SK-N-SH treated with all-trans-retinoic acid at 6 μM for 48 hours (cell line): Measurements from ENCODE around the gene CDC20B.

Experiments
- ATAC-seq: fragments of 200-7000 bp; cut with Tn5 transposase; 3 replicates; pipeline ENCODE4 v1.9.1; 2020; ENCODE audit warnings: mild to moderate bottlenecking, moderate library complexity
- ARNTL ChIP-seq: fragments of 450-650 bp; formaldehyde crosslinking; IDR thresholded peaks from 2 replicates; pipeline ENCODE4 v1.5.0; 2020; ENCODE audit warnings: low read depth, mild to moderate bottlenecking, moderate library complexity, borderline replicate concordance
- BACH2 ChIP-seq: fragments of 250-450 bp; sonication (Bioruptor Pico); IDR thresholded peaks from 2 replicates; pipeline ENCODE4 v1.9.0; 2021; ENCODE audit warnings: mild to moderate bottlenecking, borderline replicate concordance
- CSDC2 ChIP-seq: fragments of 250-450 bp; sonication (Bioruptor Pico); IDR thresholded peaks from 2 replicates; pipeline ENCODE4 v1.5.0; 2020; ENCODE audit warnings: mild to moderate bottlenecking, moderate library complexity
- ESRRG ChIP-seq: fragments of 250-450 bp; sonication (Bioruptor Pico); IDR thresholded peaks from 2 replicates; pipeline ENCODE4 v1.6.1; 2021; ENCODE audit warnings: mild to moderate bottlenecking
- GLIS3 ChIP-seq: fragments of 250-450 bp; sonication (Bioruptor Pico); IDR thresholded peaks from 2 replicates; pipeline ENCODE4 v1.5.0; 2020; ENCODE audit warnings: mild to moderate bottlenecking, moderate library complexity
- ISL1 ChIP-seq: fragments of 250-450 bp; sonication (Bioruptor Pico); IDR thresholded peaks from 2 replicates; pipeline ENCODE4 v2.1.2; 2022; ENCODE audit warnings: mild to moderate bottlenecking, moderate library complexity
- PPARA ChIP-seq: fragments of 250-450 bp; sonication (Bioruptor Pico); IDR thresholded peaks from 2 replicates; pipeline ENCODE4 v1.5.0; 2020; ENCODE audit warnings: mild to moderate bottlenecking, borderline replicate concordance
- RARB ChIP-seq: fragments of 250-450 bp; sonication (Bioruptor Pico); IDR thresholded peaks from 2 replicates; pipeline ENCODE4 v1.8.0; 2021; ENCODE audit warnings: mild to moderate bottlenecking, moderate library complexity
- SNAI2 ChIP-seq: fragments of 250-450 bp; sonication (Bioruptor Pico); IDR thresholded peaks from 2 replicates; pipeline ENCODE4 v1.5.0; 2020; ENCODE audit warnings: mild to moderate bottlenecking, moderate library complexity
- TCF4 ChIP-seq: fragments of 250-450 bp; sonication (Bioruptor Pico); IDR thresholded peaks from 2 replicates; pipeline ENCODE4 v1.8.0; 2021; ENCODE audit warnings: mild to moderate bottlenecking, moderate library complexity, borderline replicate concordance
- TOX ChIP-seq: fragments of 250-450 bp; sonication (Bioruptor Pico); IDR thresholded peaks from 2 replicates; pipeline ENCODE4 v1.8.0; 2021; ENCODE audit warnings: mild to moderate bottlenecking, moderate library complexity, borderline replicate concordance
- ZC3H10 ChIP-seq: fragments of 250-450 bp; sonication (Bioruptor Pico); IDR thresholded peaks from 2 replicates; pipeline ENCODE4 v1.5.1; 2021; ENCODE audit warnings: mild to moderate bottlenecking, moderate library complexity
- ZFP3 ChIP-seq: fragments of 250-450 bp; sonication (Bioruptor Pico); IDR thresholded peaks from 2 replicates; pipeline ENCODE4 v1.5.0; 2020; ENCODE audit warnings: mild to moderate bottlenecking, moderate library complexity
- ZFP30 ChIP-seq: fragments of 450-650 bp; formaldehyde crosslinking; IDR thresholded peaks from 2 replicates; pipeline ENCODE4 v1.5.0; 2022; ENCODE audit warnings: mild to moderate bottlenecking, moderate library complexity
- ZNF565 ChIP-seq: fragments of 450-650 bp; formaldehyde crosslinking; conservative IDR thresholded peaks from 2 replicates; pipeline ENCODE4 v1.5.0; 2020; ENCODE audit warnings: low read depth, mild to moderate bottlenecking, moderate library complexity
- ZNF70 ChIP-seq: fragments of 450-650 bp; formaldehyde crosslinking; IDR thresholded peaks from 2 replicates; pipeline ENCODE4 v1.5.0; 2020; ENCODE audit warnings: mild to moderate bottlenecking, moderate library complexity
- ZNF8 ChIP-seq: fragments of 450-650 bp; formaldehyde crosslinking; IDR thresholded peaks from 2 replicates; pipeline ENCODE4 v1.5.0; 2020; ENCODE audit warnings: mild to moderate bottlenecking, moderate library complexity
- TF ChIP-seq, protein P1 (sequence below): fragments of 250-450 bp; sonication (Bioruptor Pico); IDR thresholded peaks from 2 replicates; pipeline ENCODE4 v1.8.0; 2020; ENCODE audit warnings: mild to moderate bottlenecking, moderate library complexity, borderline replicate concordance
- TF ChIP-seq, protein P2 (sequence below): fragments of 250-450 bp; sonication (Bioruptor Pico); IDR thresholded peaks from 2 replicates; pipeline ENCODE4 v1.8.0; 2021; ENCODE audit warnings: low read depth, mild to moderate bottlenecking, moderate library complexity, borderline replicate concordance
- TF ChIP-seq, protein P3 (sequence below): fragments of 250-450 bp; sonication (Bioruptor Pico); IDR thresholded peaks from 2 replicates; pipeline ENCODE4 v1.5.1; 2020; ENCODE audit warnings: low read depth, mild to moderate bottlenecking, moderate library complexity
- TF ChIP-seq, protein P4 (sequence below): fragments of 250-450 bp; sonication (Bioruptor Pico); IDR thresholded peaks from 2 replicates; pipeline ENCODE4 v1.5.1; 2021; ENCODE audit warnings: mild to moderate bottlenecking, moderate library complexity
- TF ChIP-seq, protein P5 (sequence below): fragments of 250-450 bp; sonication (Bioruptor Pico); IDR thresholded peaks from 2 replicates; pipeline ENCODE4 v1.5.0; 2020; ENCODE audit warnings: mild to moderate bottlenecking, moderate library complexity

The CDC20B gene

DNA sequence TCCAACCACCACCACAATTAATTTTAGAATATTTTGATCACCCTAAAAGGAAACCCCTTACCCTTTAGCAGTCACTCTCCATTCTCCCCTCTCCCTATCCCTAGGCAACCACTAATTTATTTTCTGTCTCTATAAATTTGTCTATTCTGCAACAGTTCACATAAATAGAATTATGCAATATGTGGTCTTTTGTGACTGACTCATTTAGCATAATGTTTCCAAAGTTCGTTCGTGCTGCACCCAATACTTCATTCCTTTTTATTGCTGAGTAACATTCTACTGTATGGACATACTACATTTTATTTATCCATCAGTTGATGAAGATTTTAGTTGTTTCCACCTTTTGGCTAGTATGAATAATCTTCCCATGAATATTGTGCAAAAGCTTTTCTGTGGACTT lies 18.2 kb upstream of the CDC20B start:
- TF ChIP-seq ZFP30 (no peak), ZNF8 (CRISPR knock-in tag) (no peak), TCF4 (CRISPR knock-in tag) (no peak), ZFP3 (CRISPR knock-in tag) (no peak), ZNF565 (CRISPR knock-in tag) (no peak), SNAI2 (CRISPR knock-in tag) (no peak), ARNTL (CRISPR knock-in tag) (no peak), BACH2 (no peak), ESRRG (CRISPR knock-in tag) (no peak), ZNF70 (no peak), ZC3H10 (no peak), ISL1 (CRISPR knock-in tag) (no peak), TOX (CRISPR knock-in tag) (no peak), PPARA (CRISPR knock-in tag) (no peak)
- TF ChIP-seq, protein P1, sequence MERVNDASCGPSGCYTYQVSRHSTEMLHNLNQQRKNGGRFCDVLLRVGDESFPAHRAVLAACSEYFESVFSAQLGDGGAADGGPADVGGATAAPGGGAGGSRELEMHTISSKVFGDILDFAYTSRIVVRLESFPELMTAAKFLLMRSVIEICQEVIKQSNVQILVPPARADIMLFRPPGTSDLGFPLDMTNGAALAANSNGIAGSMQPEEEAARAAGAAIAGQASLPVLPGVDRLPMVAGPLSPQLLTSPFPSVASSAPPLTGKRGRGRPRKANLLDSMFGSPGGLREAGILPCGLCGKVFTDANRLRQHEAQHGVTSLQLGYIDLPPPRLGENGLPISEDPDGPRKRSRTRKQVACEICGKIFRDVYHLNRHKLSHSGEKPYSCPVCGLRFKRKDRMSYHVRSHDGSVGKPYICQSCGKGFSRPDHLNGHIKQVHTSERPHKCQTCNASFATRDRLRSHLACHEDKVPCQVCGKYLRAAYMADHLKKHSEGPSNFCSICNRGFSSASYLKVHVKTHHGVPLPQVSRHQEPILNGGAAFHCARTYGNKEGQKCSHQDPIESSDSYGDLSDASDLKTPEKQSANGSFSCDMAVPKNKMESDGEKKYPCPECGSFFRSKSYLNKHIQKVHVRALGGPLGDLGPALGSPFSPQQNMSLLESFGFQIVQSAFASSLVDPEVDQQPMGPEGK (CRISPR knock-in tag) = no peak
- TF ChIP-seq, protein P2, sequence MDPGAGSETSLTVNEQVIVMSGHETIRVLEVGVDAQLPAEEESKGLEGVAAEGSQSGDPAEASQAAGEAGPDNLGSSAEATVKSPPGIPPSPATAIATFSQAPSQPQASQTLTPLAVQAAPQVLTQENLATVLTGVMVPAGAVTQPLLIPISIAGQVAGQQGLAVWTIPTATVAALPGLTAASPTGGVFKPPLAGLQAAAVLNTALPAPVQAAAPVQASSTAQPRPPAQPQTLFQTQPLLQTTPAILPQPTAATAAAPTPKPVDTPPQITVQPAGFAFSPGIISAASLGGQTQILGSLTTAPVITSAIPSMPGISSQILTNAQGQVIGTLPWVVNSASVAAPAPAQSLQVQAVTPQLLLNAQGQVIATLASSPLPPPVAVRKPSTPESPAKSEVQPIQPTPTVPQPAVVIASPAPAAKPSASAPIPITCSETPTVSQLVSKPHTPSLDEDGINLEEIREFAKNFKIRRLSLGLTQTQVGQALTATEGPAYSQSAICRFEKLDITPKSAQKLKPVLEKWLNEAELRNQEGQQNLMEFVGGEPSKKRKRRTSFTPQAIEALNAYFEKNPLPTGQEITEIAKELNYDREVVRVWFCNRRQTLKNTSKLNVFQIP = no peak
- TF ChIP-seq, protein P3, sequence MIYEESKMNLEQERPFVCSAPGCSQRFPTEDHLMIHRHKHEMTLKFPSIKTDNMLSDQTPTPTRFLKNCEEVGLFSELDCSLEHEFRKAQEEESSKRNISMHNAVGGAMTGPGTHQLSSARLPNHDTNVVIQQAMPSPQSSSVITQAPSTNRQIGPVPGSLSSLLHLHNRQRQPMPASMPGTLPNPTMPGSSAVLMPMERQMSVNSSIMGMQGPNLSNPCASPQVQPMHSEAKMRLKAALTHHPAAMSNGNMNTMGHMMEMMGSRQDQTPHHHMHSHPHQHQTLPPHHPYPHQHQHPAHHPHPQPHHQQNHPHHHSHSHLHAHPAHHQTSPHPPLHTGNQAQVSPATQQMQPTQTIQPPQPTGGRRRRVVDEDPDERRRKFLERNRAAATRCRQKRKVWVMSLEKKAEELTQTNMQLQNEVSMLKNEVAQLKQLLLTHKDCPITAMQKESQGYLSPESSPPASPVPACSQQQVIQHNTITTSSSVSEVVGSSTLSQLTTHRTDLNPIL = no peak
- TF ChIP-seq, protein P4, sequence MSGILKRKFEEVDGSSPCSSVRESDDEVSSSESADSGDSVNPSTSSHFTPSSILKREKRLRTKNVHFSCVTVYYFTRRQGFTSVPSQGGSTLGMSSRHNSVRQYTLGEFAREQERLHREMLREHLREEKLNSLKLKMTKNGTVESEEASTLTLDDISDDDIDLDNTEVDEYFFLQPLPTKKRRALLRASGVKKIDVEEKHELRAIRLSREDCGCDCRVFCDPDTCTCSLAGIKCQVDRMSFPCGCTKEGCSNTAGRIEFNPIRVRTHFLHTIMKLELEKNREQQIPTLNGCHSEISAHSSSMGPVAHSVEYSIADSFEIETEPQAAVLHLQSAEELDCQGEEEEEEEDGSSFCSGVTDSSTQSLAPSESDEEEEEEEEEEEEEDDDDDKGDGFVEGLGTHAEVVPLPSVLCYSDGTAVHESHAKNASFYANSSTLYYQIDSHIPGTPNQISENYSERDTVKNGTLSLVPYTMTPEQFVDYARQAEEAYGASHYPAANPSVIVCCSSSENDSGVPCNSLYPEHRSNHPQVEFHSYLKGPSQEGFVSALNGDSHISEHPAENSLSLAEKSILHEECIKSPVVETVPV (CRISPR knock-in tag) = no peak
- TF ChIP-seq, protein P5, sequence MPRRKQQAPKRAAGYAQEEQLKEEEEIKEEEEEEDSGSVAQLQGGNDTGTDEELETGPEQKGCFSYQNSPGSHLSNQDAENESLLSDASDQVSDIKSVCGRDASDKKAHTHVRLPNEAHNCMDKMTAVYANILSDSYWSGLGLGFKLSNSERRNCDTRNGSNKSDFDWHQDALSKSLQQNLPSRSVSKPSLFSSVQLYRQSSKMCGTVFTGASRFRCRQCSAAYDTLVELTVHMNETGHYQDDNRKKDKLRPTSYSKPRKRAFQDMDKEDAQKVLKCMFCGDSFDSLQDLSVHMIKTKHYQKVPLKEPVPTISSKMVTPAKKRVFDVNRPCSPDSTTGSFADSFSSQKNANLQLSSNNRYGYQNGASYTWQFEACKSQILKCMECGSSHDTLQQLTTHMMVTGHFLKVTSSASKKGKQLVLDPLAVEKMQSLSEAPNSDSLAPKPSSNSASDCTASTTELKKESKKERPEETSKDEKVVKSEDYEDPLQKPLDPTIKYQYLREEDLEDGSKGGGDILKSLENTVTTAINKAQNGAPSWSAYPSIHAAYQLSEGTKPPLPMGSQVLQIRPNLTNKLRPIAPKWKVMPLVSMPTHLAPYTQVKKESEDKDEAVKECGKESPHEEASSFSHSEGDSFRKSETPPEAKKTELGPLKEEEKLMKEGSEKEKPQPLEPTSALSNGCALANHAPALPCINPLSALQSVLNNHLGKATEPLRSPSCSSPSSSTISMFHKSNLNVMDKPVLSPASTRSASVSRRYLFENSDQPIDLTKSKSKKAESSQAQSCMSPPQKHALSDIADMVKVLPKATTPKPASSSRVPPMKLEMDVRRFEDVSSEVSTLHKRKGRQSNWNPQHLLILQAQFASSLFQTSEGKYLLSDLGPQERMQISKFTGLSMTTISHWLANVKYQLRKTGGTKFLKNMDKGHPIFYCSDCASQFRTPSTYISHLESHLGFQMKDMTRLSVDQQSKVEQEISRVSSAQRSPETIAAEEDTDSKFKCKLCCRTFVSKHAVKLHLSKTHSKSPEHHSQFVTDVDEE (CRISPR knock-in tag) = no peak
- no peak for ATAC-seq

DNA sequence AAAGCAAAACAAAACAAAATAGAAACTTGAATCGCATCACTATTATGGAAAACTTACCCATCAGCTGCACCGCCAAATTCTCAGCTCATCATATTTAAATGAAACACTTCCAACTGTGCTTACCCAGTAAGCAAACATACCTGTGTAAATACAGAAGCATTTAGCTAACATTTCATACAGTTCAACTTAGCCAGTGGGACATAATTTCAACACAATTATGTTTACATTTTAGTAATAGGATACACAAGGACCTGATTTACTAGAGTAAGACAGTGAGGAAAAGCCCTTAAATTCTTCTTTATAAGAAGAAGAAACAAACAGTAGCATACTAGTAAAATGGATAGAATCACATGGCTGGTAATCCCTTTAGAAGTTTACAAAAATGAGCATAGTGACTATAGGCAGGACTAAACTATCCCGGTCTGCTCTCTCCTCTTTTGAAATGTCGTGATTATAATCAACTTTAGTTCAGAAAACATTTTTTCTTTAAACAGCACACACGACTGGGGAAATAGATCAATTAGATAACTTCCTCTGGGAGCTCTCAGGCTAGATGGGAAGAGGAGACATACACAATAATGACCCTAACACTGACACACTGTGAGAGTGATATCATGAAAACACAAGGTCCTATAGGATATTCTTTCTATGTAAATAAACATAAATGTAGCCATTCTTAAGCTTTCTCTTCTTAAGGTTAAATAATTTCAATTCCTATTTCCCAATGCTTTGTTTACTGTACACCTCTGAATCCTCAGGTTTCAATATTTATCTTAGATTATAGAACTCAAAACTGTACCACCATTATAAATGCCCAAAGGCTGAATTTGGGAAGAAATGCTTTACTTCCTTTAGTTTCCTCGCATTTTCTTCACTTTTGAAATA lies 15.9 kb upstream of the CDC20B start:
- ATAC-seq = no peak
- TF ChIP-seq GLIS3 (CRISPR knock-in tag) (no peak), BACH2 (no peak), ISL1 (CRISPR knock-in tag) (no peak), PPARA (CRISPR knock-in tag) (no peak), TCF4 (CRISPR knock-in tag) (no peak), ZNF565 (CRISPR knock-in tag) (no peak), ZC3H10 (no peak), RARB (CRISPR knock-in tag) (no peak), SNAI2 (CRISPR knock-in tag) (no peak), ARNTL (CRISPR knock-in tag) (no peak), ZNF70 (no peak), CSDC2 (no peak), TOX (CRISPR knock-in tag) (no peak)
- TF ChIP-seq, protein P2 = no peak
- TF ChIP-seq, protein P3 = no peak
- TF ChIP-seq, protein P1 (CRISPR knock-in tag) = no peak
